LNCAP (cell line): Measurements from ENCODE around the gene MRI1.

ENCODE experiments used
- TF ChIP-seq, protein P1 (sequence below): fragments of 450-650 bp; IDR thresholded peaks from 2 replicates; pipeline ENCODE4 v1.5.1; 2017; ENCODE audit warnings: mild to moderate bottlenecking

Gene MRI1

GRCh38 chr19:13774217-13775191, 10.2 kb downstream of the MRI1 start, which contains the start of gene C19orf53:
Gene C19orf53 (plus strand): TSS chr19:13774456. CDS start chr19:13774478, 22 bp downstream.
- TF ChIP-seq, protein P1, sequence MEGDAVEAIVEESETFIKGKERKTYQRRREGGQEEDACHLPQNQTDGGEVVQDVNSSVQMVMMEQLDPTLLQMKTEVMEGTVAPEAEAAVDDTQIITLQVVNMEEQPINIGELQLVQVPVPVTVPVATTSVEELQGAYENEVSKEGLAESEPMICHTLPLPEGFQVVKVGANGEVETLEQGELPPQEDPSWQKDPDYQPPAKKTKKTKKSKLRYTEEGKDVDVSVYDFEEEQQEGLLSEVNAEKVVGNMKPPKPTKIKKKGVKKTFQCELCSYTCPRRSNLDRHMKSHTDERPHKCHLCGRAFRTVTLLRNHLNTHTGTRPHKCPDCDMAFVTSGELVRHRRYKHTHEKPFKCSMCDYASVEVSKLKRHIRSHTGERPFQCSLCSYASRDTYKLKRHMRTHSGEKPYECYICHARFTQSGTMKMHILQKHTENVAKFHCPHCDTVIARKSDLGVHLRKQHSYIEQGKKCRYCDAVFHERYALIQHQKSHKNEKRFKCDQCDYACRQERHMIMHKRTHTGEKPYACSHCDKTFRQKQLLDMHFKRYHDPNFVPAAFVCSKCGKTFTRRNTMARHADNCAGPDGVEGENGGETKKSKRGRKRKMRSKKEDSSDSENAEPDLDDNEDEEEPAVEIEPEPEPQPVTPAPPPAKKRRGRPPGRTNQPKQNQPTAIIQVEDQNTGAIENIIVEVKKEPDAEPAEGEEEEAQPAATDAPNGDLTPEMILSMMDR = no peak

- TF ChIP-seq, protein P1 = no peak
Measured at GRCh38 chr19:13778398-13778797, 14.1 kb downstream of the MRI1 start.

GRCh38 chr19:13778847-13779246, 14.5 kb downstream of the MRI1 start:
- TF ChIP-seq, protein P1 = no peak

DNA sequence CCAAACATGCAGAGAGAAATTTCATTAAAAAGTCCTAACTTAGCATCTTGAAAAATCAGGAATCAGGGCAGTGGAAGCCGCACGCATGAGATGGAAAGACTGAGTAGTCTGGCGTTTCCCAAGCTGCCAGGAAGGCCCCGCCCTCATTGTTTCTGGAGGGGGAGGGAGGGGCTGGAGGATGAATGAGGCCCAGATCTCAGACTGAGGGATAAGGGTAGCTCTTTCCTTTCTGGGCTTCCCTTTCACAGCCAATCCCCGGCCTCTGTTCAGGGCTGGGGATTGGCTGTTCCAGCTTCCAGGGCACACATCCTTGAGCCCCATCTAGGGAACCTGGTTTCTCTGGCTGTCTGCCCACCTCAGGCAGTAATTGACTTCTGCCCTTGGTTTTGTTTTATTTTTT, 17.2 kb downstream of the MRI1 start:
- TF ChIP-seq, protein P1 = no peak

GRCh38 chr19:13782537-13782936, 18.2 kb downstream of the MRI1 start:
- TF ChIP-seq, protein P1 = no peak

GRCh38 chr19:13783565-13784500, 19.5 kb downstream of the MRI1 start:
- TF ChIP-seq, protein P1 = no peak

DNA sequence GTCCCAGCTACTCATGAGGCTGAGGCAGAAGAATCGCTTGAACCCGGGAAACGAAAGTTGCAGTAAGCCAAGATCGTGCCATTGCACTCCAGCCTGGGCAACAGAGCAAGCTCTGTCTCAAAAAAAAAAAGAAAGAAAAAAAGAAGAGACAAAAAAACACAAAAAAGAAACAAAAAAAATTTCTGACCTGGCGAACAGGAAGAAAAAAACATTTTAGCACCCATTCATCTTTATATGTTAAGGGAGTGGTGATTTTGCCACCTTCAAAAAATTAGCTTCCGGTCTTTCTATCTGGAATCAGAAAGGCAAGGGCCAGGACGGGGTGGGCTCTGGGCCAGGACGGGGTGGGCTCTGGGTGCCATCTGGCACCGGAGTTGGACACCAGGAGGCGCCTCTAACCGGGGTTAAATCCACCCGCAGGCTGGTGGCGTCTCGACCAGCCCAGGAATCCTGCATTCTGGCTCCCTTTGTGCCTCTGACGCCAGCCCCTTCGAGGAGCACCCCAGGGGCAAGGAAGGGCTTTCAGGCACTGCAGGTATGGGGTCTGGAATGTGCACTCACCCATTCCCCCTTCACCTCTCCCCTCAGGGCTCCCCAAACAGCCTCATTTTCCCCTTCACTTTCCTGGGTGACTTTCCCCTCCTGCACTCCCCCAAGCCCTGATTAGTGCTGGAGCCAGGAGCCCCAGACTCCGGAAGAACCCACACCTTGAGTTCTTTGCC, 20.6 kb downstream of the MRI1 start:
- TF ChIP-seq, protein P1 = peak; percentile 55
